Mucosa of descending colon (tissue), 3 donors: ENCODE data around the gene C5orf46. TPM values are rescaled to one million over a fixed set of nuclear protein-coding genes. Genes with fewer than 3 reads are reported as not detected.
A peak's percentile ranks its signal among the peaks of the same experiment; 100 is the strongest.
"Not testable (repeated sequence)": the region's sequence is repeated elsewhere in the genome, so short reads cannot be mapped to it uniquely, and the experiment has no call there.

Source experiments
- ATAC-seq: fragments of 200-7000 bp; cut with Tn5 transposase; one replicate; pipeline ENCODE4 v1.9.1; 2020; ENCODE audit warnings: mild to moderate bottlenecking, moderate library complexity
- DNase-seq, 3 donors: peaks; one replicate each; pipeline ENCODE4 v3.0.0-alpha.2; 2020
- H3K36me3 ChIP-seq: fragments of 200-600 bp; one replicate; pipeline ENCODE4 v1.8.0; 2021; ENCODE audit warnings: low read depth, mild to moderate bottlenecking
- H3K4me1 ChIP-seq: fragments of 200-600 bp; one replicate; pipeline ENCODE4 v1.8.0; 2021; ENCODE audit warnings: low read depth, mild to moderate bottlenecking
- H3K4me3 ChIP-seq: fragments of 200-600 bp; one replicate; pipeline ENCODE4 v1.8.0; 2021; ENCODE audit warnings: mild to moderate bottlenecking
- H3K9me3 ChIP-seq: fragments of 200-600 bp; one replicate; pipeline ENCODE4 v1.8.0; 2021; ENCODE audit warnings: mild to moderate bottlenecking
- CTCF ChIP-seq: fragments of 200-600 bp; IDR thresholded peaks from one replicate; pipeline ENCODE4 v1.8.0; 2022; ENCODE audit warnings: antibody characterized with exemption, mild to moderate bottlenecking
- intact Hi-C, 2 donors: fragments of 100-400 bp; cut with DNase I in 1 of 2; cut with micrococcal nuclease in 1 of 2; formaldehyde crosslinking; loops; one replicate each; pipeline versions ENCODE4 v1.11.0 to v1.11.1; 2022; cut with DNase I, micrococcal nuclease
- total RNA-seq, 3 donors: library from RNA; stranded (reverse); fragmentation: NEBNext Ultra II Directional in 2 of 3; extraction: Animal tissue kit (Norgen Biotek cat#: 25700) in 2 of 3; gene quantifications; one replicate each; pipeline versions ENCODE4 v1.2.1 to v1.2.4, GENCODE V29; 2021 to 2023
- donor health status: DM: no; HTN: no; CAD: no; lungs with moderate emphysema.
- donor health status: DM: no; HTN: no; CAD: no.
- donor health status: DM: no; HTN: yes; CAD: no.

The C5orf46 gene
- total RNA-seq, 3 donors from 2014 or later: not detected

- DNase-seq, H3K9me3 ChIP-seq, H3K4me3 ChIP-seq, ATAC-seq, H3K4me1 ChIP-seq, intact Hi-C loops, H3K36me3 ChIP-seq: not testable (repeated sequence)
Observed at GRCh38 chr5:147869892-147870291, 36.4 kb downstream of the C5orf46 start.

GRCh38 chr5:147869112-147869511 lies 37.2 kb downstream of the C5orf46 start:
- no peak for DNase-seq
- H3K36me3 ChIP-seq: no peaks in the 10 kb centered on the region
- ATAC-seq: no peak
- H3K4me3 ChIP-seq: no peak overlapping the region
- TF ChIP-seq CTCF: no peak
- no peaks in the 10 kb centered on the region for H3K4me1 ChIP-seq
- intact Hi-C loops: no loop called here
- H3K9me3 ChIP-seq: no peaks in the 10 kb centered on the region

GRCh38 chr5:147863454-147864158 lies 42.7 kb downstream of the C5orf46 start:
- Histone ChIP-seq H3K4me3 (no peak overlapping the region), H3K4me1 (peaks cover 9% of the 10 kb centered on the region), H3K9me3 (no peaks in the 10 kb centered on the region), H3K36me3 (no peaks in the 10 kb centered on the region)
- peak; percentile 13 for ATAC-seq
- intact Hi-C loops: no loop called here
- no peak for TF ChIP-seq CTCF
- no peak for DNase-seq

GRCh38 chr5:147860641-147861025 lies 45.7 kb downstream of the C5orf46 start:
- no peak for TF ChIP-seq CTCF
- intact Hi-C loops: no loop called here
- no peaks in the 10 kb centered on the region for H3K36me3 ChIP-seq
- H3K4me1 ChIP-seq: peaks cover 9% of the 10 kb centered on the region
- H3K4me3 ChIP-seq: no peak overlapping the region
- DNase-seq (peak in 1 of 3 donors; percentile 51), ATAC-seq (peak; percentile 87)
- no peaks in the 10 kb centered on the region for H3K9me3 ChIP-seq

GRCh38 chr5:147859962-147860640 lies 46.2 kb downstream of the C5orf46 start:
- Histone ChIP-seq H3K4me3 (no peak overlapping the region), H3K4me1 (peaks cover 9% of the 10 kb centered on the region), H3K9me3 (no peaks in the 10 kb centered on the region), H3K36me3 (no peaks in the 10 kb centered on the region)
- ATAC-seq (peak; percentile 43), DNase-seq (no peak)
- no peak for TF ChIP-seq CTCF
- intact Hi-C loops: no loop called here

- Histone ChIP-seq H3K9me3 (no peaks in the 10 kb centered on the region), H3K4me1 (peaks cover 9% of the 10 kb centered on the region), H3K36me3 (no peaks in the 10 kb centered on the region), H3K4me3 (no peak overlapping the region)
- intact Hi-C loops: no loop called here
- no peak for TF ChIP-seq CTCF
- DNase-seq (no peak), ATAC-seq (no peak)
Observed at GRCh38 chr5:147858565-147858964, 47.8 kb downstream of the C5orf46 start.
